GM19468 (cell line): ENCODE data around the gene IMMP1L.

ENCODE experiments used
- ATAC-seq: cut with Tn5 transposase; IDR thresholded peaks from one replicate; pipeline ENCODE4 v1.9.1; 2021; ENCODE audit warnings: mild to moderate bottlenecking, moderate library complexity, moderate number of reproducible peaks; ENCODE audit not compliant: unreplicated experiment; ENCODE audit errors: extremely low read depth

IMMP1L gene

DNA sequence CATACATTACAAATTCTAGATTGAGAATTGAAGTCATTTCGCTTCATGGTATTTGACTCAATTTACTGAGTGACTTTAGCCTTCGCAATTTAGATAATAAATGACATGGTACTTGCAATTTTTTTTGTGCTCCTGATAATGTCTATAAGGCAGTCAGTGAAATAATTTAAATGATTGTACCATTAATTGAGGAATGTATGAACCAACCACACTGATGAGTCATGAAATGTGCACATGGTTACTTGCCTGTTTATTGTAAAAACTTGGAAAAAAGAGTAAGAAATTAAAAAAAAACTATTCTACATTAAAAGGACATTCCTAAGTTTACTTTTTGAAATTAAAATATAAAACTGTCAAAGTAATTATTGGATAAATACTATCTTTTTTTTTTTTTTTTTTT, 96.5 kb downstream of the IMMP1L start:
- ATAC-seq, result no peak

- no peak for ATAC-seq
These were observed 101.2 kb downstream of the IMMP1L start for GRCh38 chr11:31408201-31408600.

DNA sequence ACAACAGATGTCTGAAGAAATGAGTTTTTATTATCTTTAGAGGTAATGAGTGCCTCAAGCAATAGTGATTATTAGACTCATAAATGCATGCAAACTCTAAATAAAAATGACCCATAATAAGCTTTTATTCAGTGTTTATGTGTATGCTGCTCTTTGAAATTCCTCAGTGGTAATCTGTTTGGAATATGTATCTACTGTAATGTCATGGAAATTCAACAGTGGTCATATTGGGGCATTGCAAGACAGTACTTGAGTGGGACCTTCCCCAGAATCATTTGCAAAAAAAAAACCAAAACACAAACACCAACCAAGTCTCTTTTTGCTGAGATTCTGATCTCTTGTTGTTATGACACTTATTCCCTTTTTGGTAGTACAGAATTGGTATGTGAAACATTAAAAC, 104.8 kb downstream of the IMMP1L start:
- ATAC-seq, result no peak

- no peak for ATAC-seq
These were observed 112.1 kb downstream of the IMMP1L start for GRCh38 chr11:31397239-31397834.

GRCh38 chr11:31387379-31387778, 122.0 kb downstream of the IMMP1L start:
- no peak for ATAC-seq

DNA sequence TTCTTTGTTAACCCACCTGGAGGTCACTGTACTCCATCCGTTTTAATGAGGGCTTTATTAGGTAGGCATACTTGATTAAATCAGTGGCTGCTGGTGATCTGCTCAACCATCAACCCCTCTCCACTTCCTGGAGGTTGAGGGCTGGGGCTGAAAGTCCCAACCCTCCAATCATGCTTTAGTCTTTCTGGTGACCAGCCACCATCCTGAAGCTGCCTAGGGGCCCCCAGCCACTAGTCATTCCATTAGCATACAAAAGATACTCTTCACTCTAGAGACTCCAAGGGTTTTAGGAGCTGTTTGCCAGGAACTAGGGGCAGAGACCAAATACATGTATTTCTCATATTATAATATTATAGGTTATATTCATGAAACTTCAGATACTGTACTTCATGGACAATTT, 126.3 kb downstream of the IMMP1L start:
- no peak for ATAC-seq
